MM.1S (cell line): ENCODE measurements around the gene DCP2.

Experiments used
- DNase-seq: peaks from one replicate; pipeline ENCODE4 v3.0.0-alpha.2; 2015
- H2AFZ ChIP-seq: fragments of 300-600 bp; sonication (generic); 2 replicates; pipeline ENCODE4 v1.6.0; 2016; ENCODE audit warnings: antibody characterized with exemption, low read length
- H3F3A ChIP-seq: fragments of 300-600 bp; sonication (generic); 2 replicates; pipeline ENCODE4 v1.6.1; 2016; ENCODE audit warnings: mild to moderate bottlenecking, antibody characterized with exemption, low read length, moderate library complexity, mixed read lengths; ENCODE audit not compliant: insufficient read depth
- H3K27ac ChIP-seq: fragments of 300-600 bp; sonication (generic); 2 replicates; pipeline ENCODE4 v1.5.1; 2016; ENCODE audit warnings: mild to moderate bottlenecking, low read length
- H3K27me3 ChIP-seq: fragments of 300-600 bp; sonication (generic); replicated peaks from 2 replicates; pipeline ENCODE4 v1.6.0; 2016; ENCODE audit warnings: low read length; ENCODE audit not compliant: insufficient read depth
- H3K36me3 ChIP-seq: fragments of 300-600 bp; sonication (generic); replicated peaks from 2 replicates; pipeline ENCODE4 v1.6.1; 2016; ENCODE audit warnings: mild to moderate bottlenecking, low read length, mixed read lengths; ENCODE audit not compliant: insufficient read depth
- H3K4me1 ChIP-seq: fragments of 300-600 bp; sonication (generic); 2 replicates; pipeline ENCODE4 v1.6.1; 2016; ENCODE audit warnings: low read length, mixed read lengths
- H3K4me2 ChIP-seq: fragments of 300-600 bp; sonication (generic); 2 replicates; pipeline ENCODE4 v1.6.0; 2016; ENCODE audit warnings: low read depth, low read length
- H3K4me3 ChIP-seq: fragments of 300-600 bp; sonication (generic); 2 replicates; pipeline ENCODE4 v1.5.1; 2016; ENCODE audit warnings: low read length, mixed read lengths
- H3K79me2 ChIP-seq: fragments of 300-600 bp; sonication (generic); 2 replicates; pipeline ENCODE4 v1.6.1; 2016; ENCODE audit warnings: mixed run types, low read length, mixed read lengths
- H3K9ac ChIP-seq: fragments of 300-600 bp; sonication (generic); 2 replicates; pipeline ENCODE4 v1.6.1; 2016; ENCODE audit warnings: low read length, mixed read lengths
- H3K9me2 ChIP-seq: fragments of 300-600 bp; sonication (generic); replicated peaks from 2 replicates; pipeline ENCODE4 v1.6.1; 2016; ENCODE audit warnings: mild to moderate bottlenecking, low read length, mixed read lengths; ENCODE audit not compliant: insufficient read depth
- H3K9me3 ChIP-seq: fragments of 300-600 bp; sonication (generic); replicated peaks from 2 replicates; pipeline ENCODE4 v1.6.1; 2016; ENCODE audit warnings: mild to moderate bottlenecking, low read length, mixed read lengths; ENCODE audit not compliant: insufficient read depth
- H4K20me1 ChIP-seq: fragments of 300-600 bp; sonication (generic); 2 replicates; pipeline ENCODE4 v1.6.1; 2016; ENCODE audit warnings: mild to moderate bottlenecking, low read length, moderate library complexity, mixed read lengths; ENCODE audit not compliant: insufficient read depth
- CTCF ChIP-seq: fragments of 300-600 bp; sonication (generic); IDR thresholded peaks from 2 replicates; pipeline ENCODE4 v1.5.1; 2016; ENCODE audit warnings: antibody characterized with exemption, low read length, mixed read lengths
- EZH2 ChIP-seq: fragments of 300-600 bp; sonication (generic); optimal IDR thresholded peaks from 2 replicates; pipeline ENCODE3; 2017; ENCODE audit warnings: low read depth, mild to moderate bottlenecking, antibody characterized with exemption, low read length, mixed read lengths
- EZH2phosphoT487 ChIP-seq: fragments of 300-600 bp; sonication (generic); IDR thresholded peaks from 2 replicates; pipeline ENCODE4 v1.6.1; 2018; ENCODE audit warnings: antibody characterized with exemption, low read length

Gene DCP2

GRCh38 chr5:112996830-112997374 lies 20.3 kb downstream of the DCP2 start:
- Histone ChIP-seq H3K4me2 (no peak overlapping the region), H3K9ac (no peak overlapping the region), H3K4me3 (no peak overlapping the region), H3K9me2 (no peaks in the 10 kb centered on the region), H3F3A (no peaks in the 10 kb centered on the region), H3K36me3 (no peaks in the 10 kb centered on the region), H3K9me3 (no peaks in the 10 kb centered on the region), H3K4me1 (peaks cover 8% of the 10 kb centered on the region; the same call in 1 of the 2 replicates), H3K27me3 (no peaks in the 10 kb centered on the region), H2AFZ (no peak overlapping the region), H3K79me2 (peaks cover 52% of the 10 kb centered on the region), H3K27ac (no peak overlapping the region), H4K20me1 (no peaks in the 10 kb centered on the region)
- TF ChIP-seq CTCF (no peak), EZH2 (no peak), EZH2phosphoT487 (no peak)
- DNase-seq: no peak

GRCh38 chr5:112998296-112998695 lies 21.7 kb downstream of the DCP2 start:
- Histone ChIP-seq H4K20me1 (no peaks in the 10 kb centered on the region), H3K4me2 (no peak overlapping the region), H3K79me2 (peaks cover 47% of the 10 kb centered on the region), H3K4me1 (peaks cover 8% of the 10 kb centered on the region; the same call in 1 of the 2 replicates), H3F3A (no peaks in the 10 kb centered on the region), H3K27me3 (no peaks in the 10 kb centered on the region), H2AFZ (no peak overlapping the region), H3K9me3 (no peaks in the 10 kb centered on the region), H3K4me3 (no peak overlapping the region), H3K27ac (no peak overlapping the region), H3K9ac (no peak overlapping the region), H3K9me2 (no peaks in the 10 kb centered on the region), H3K36me3 (no peaks in the 10 kb centered on the region)
- no peak for DNase-seq
- no peak for TF ChIP-seq EZH2phosphoT487
- no peak for TF ChIP-seq CTCF
- TF ChIP-seq EZH2: no peak

GRCh38 chr5:113000466-113000865 lies 23.9 kb downstream of the DCP2 start:
- H3K79me2 ChIP-seq: peaks cover 43% of the 10 kb centered on the region
- H3K9me3 ChIP-seq: no peaks in the 10 kb centered on the region
- H3K4me3 ChIP-seq: no peak overlapping the region
- no peak for DNase-seq
- H3K27ac ChIP-seq: no peak overlapping the region
- no peaks in the 10 kb centered on the region for H3F3A ChIP-seq
- H4K20me1 ChIP-seq: no peaks in the 10 kb centered on the region
- no peak overlapping the region for H3K9ac ChIP-seq
- no peaks in the 10 kb centered on the region for H3K9me2 ChIP-seq
- H2AFZ ChIP-seq: no peak overlapping the region
- H3K36me3 ChIP-seq: 0 out of 2 replicates have a peak, but pooled peaks cover 3% of the 10 kb centered on the region
- no peak overlapping the region for H3K4me2 ChIP-seq
- peaks cover 8% of the 10 kb centered on the region; the same call in 1 of the 2 replicates for H3K4me1 ChIP-seq
- no peaks in the 10 kb centered on the region for H3K27me3 ChIP-seq
- TF ChIP-seq CTCF: no peak
- no peak for TF ChIP-seq EZH2phosphoT487
- TF ChIP-seq EZH2: no peak
